ENCODE measurements around the gene ARHGEF39. TPM values are rescaled to one million over a fixed set of nuclear protein-coding genes. Genes with fewer than 3 reads are reported as not detected.

The ARHGEF39 gene
- total RNA-seq, 1 experiment from 2014 or later: 31.4 TPM

- H3K36me3 ChIP-seq (ENCODE audit: control insufficient read depth, insufficient read depth, low read length): no peaks in the 10 kb centered on the region
- H3K4me1 Mint-ChIP-seq (ENCODE audit: low read depth, unreplicated experiment): no peaks in the 10 kb centered on the region
- no peaks in the 10 kb centered on the region for H3K4me1 ChIP-seq
- no peaks in the 10 kb centered on the region for H3K9me3 Mint-ChIP-seq (ENCODE audit: unreplicated experiment)
- no peaks in the 10 kb centered on the region for H3K9me3 ChIP-seq
- H3K27ac Mint-ChIP-seq (ENCODE audit: unreplicated experiment): no peak overlapping the region
- no peaks in the 10 kb centered on the region for H3K27me3 ChIP-seq (replicated peaks; ENCODE audit: control insufficient read depth, insufficient read depth, low read length)
- CTCF ChIA-PET: no interaction called here
- no peak overlapping the region for H3K4me3 ChIP-seq (ENCODE audit: low read depth, low read length)
- no peak for DNase-seq
- peaks cover 6% of the 10 kb centered on the region for H3K36me3 Mint-ChIP-seq (ENCODE audit: insufficient read depth, unreplicated experiment)
- intact Hi-C loops (cut with micrococcal nuclease; ENCODE audit: unreplicated experiment): no loop called here
- POLR2A ChIA-PET: no interaction called here
- TF ChIP-seq, protein P1, sequence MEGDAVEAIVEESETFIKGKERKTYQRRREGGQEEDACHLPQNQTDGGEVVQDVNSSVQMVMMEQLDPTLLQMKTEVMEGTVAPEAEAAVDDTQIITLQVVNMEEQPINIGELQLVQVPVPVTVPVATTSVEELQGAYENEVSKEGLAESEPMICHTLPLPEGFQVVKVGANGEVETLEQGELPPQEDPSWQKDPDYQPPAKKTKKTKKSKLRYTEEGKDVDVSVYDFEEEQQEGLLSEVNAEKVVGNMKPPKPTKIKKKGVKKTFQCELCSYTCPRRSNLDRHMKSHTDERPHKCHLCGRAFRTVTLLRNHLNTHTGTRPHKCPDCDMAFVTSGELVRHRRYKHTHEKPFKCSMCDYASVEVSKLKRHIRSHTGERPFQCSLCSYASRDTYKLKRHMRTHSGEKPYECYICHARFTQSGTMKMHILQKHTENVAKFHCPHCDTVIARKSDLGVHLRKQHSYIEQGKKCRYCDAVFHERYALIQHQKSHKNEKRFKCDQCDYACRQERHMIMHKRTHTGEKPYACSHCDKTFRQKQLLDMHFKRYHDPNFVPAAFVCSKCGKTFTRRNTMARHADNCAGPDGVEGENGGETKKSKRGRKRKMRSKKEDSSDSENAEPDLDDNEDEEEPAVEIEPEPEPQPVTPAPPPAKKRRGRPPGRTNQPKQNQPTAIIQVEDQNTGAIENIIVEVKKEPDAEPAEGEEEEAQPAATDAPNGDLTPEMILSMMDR (IDR thresholded peaks at IDR 0.05; ENCODE audit: insufficient read depth in 1 of 2, low read depth in 1 of 2, low read length in 1 of 2, severe bottlenecking in 1 of 2, unreplicated experiment in 1 of 2): no peak
- H3K27me3 Mint-ChIP-seq (ENCODE audit: insufficient read depth, unreplicated experiment): no peaks in the 10 kb centered on the region
- H3K4me3 Mint-ChIP-seq (ENCODE audit: unreplicated experiment): no peak overlapping the region
- no TSS peak for BruUV-seq (replicated peaks)
These were observed 28.7 kb downstream of the ARHGEF39 start for GRCh38 chr9:35636135-35636876.

GRCh38 chr9:35635730-35636129 is 29.3 kb downstream of the ARHGEF39 start:
- Mint-ChIP-seq H3K27me3 (ENCODE audit: insufficient read depth, unreplicated experiment) (no peaks in the 10 kb centered on the region), H3K4me1 (ENCODE audit: low read depth, unreplicated experiment) (no peaks in the 10 kb centered on the region), H3K36me3 (ENCODE audit: insufficient read depth, unreplicated experiment) (peaks cover 6% of the 10 kb centered on the region), H3K4me3 (ENCODE audit: unreplicated experiment) (no peak overlapping the region), H3K27ac (ENCODE audit: unreplicated experiment) (no peak overlapping the region), H3K9me3 (ENCODE audit: unreplicated experiment) (no peaks in the 10 kb centered on the region)
- DNase-seq: no peak
- BruUV-seq (replicated peaks): no TSS peak
- ChIA-PET POLR2A (no interaction called here), CTCF (no interaction called here)
- Histone ChIP-seq H3K4me3 (ENCODE audit: low read depth, low read length) (no peak overlapping the region), H3K27me3 (replicated peaks; ENCODE audit: control insufficient read depth, insufficient read depth, low read length) (no peaks in the 10 kb centered on the region), H3K4me1 (no peaks in the 10 kb centered on the region), H3K9me3 (no peaks in the 10 kb centered on the region), H3K36me3 (ENCODE audit: control insufficient read depth, insufficient read depth, low read length) (no peaks in the 10 kb centered on the region)
- TF ChIP-seq, protein P1 (IDR thresholded peaks at IDR 0.05; ENCODE audit: insufficient read depth in 1 of 2, low read depth in 1 of 2, low read length in 1 of 2, severe bottlenecking in 1 of 2, unreplicated experiment in 1 of 2): no peak
- intact Hi-C loops (cut with micrococcal nuclease; ENCODE audit: unreplicated experiment): no loop called here

DNA sequence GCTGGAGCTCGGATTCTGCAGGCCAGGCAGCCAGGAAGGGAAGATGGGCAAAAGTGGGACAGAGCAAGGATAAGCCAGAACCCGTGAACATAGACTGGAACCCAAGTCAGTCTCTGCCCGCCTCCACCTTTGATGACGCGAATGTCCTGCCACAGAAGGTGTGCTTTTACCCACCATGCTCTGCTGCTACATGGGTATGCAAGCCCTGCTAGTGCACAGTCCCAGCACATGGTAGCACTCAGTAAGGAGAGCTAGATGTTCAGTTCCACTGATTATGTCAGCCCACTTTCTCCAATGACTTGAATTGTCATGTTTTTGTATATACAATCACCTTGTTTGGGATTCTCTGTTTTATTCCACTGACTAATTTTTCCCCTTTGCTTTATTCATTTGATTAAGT is 35.4 kb downstream of the ARHGEF39 start:
- H3K4me1 Mint-ChIP-seq (ENCODE audit: low read depth, unreplicated experiment): no peaks in the 10 kb centered on the region
- intact Hi-C loops (cut with micrococcal nuclease; ENCODE audit: unreplicated experiment): no loop called here
- no peak overlapping the region for H3K4me3 Mint-ChIP-seq (ENCODE audit: unreplicated experiment)
- Histone ChIP-seq H3K4me3 (ENCODE audit: low read depth, low read length) (no peak overlapping the region), H3K4me1 (no peaks in the 10 kb centered on the region), H3K27me3 (replicated peaks; ENCODE audit: control insufficient read depth, insufficient read depth, low read length) (no peaks in the 10 kb centered on the region), H3K9me3 (no peaks in the 10 kb centered on the region), H3K36me3 (ENCODE audit: control insufficient read depth, insufficient read depth, low read length) (no peaks in the 10 kb centered on the region)
- no peaks in the 10 kb centered on the region for H3K27me3 Mint-ChIP-seq (ENCODE audit: insufficient read depth, unreplicated experiment)
- H3K9me3 Mint-ChIP-seq (ENCODE audit: unreplicated experiment): no peaks in the 10 kb centered on the region
- H3K36me3 Mint-ChIP-seq (ENCODE audit: insufficient read depth, unreplicated experiment): no peaks in the 10 kb centered on the region
- no TSS peak for BruUV-seq (replicated peaks)
- no peak overlapping the region for H3K27ac Mint-ChIP-seq (ENCODE audit: unreplicated experiment)
- TF ChIP-seq, protein P1 (IDR thresholded peaks at IDR 0.05; ENCODE audit: insufficient read depth in 1 of 2, low read depth in 1 of 2, low read length in 1 of 2, severe bottlenecking in 1 of 2, unreplicated experiment in 1 of 2): no peak
- ChIA-PET CTCF (no interaction called here), POLR2A (interaction anchor here (0.7 kb wide), 1 partner anchor 13 kb away, joined by 6 read pairs; no protein-coding TSS in a partner anchor)
- DNase-seq: no peak
